GM18858 (cell line): ENCODE data around the gene MCAT.

Source experiments
- ATAC-seq: cut with Tn5 transposase; IDR thresholded peaks from one replicate; pipeline ENCODE4 v1.9.1; 2021; ENCODE audit not compliant: unreplicated experiment

The MCAT gene

DNA sequence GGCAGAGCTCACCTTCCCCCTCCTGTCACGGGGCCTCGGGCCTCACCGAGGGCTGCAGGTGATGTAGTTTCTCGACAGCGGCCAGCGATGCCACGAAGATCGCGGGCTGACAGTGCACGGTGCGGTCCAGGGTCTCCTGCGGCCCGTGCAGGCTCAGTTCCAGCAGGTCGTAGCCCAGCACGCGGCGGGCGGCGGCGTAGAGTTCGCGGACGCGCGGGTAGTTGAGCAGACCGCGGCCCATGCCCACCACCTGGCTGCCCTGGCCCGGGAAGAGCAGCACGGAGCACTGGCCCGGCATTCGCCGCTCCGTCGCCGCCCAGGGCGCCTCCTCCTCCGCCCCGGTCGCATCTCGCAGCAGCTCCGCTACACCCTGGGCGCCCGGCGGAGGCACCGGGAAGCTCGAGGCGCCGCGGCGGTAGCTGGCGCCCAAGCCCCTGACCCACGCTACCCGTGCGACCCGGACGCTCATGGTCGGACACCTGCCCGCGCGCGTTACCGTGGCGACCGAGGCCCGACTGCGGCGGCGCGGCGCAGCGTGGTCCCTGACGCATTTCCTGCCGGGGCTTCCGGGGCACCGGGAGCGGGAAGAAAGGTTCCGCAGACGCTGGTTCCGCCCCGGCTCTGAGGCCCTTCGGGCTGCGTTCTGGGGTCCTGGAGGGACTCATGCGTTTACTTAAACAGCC is at the start of gene MCAT:
TSS of gene MCAT (minus strand) at position 519 of the 683 bp plus-strand sequence. CDS start at position 469, 50 bp downstream.
- ATAC-seq = no peak

GRCh38 chr22:43191831-43192230 is 48.6 kb upstream of the MCAT start:
- no peak for ATAC-seq

DNA sequence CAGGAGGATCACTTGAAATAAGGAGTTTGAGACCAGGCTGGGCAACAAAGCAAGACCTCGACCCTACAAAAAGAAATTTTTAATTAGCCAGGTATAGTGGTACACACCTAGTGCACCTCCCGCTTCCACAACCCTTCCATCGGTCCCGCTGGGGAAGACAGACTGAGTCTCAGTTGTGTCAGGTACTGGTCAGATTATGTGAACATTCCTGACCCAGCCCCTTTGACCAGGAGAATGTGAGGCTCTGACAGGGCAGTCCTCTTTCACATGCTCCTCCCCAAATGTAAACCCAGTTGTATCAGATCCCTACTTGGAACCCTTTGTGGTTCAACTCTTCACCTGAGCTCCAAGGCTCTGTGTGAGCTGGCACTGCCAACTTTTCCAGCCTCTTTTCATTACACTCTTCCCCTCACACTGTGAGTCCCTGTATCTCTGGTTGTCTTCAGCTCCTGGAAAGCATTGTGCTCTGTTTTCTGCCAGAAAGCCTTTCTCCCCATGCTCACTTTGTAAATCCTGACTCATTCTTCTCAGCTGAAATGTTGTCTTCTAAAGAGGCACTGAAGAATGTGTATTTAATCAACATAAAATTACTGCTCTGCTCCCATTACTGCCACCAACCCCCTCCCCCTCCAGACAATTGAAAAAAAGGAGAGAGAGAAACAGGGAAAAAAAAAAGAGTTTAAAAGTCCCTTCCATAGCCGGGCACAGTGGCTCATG is 45.8 kb upstream of the MCAT start:
- ATAC-seq = no peak

- ATAC-seq = peak; percentile 61
Observed at GRCh38 chr22:43187171-43188099, 44.2 kb upstream of the MCAT start.

DNA sequence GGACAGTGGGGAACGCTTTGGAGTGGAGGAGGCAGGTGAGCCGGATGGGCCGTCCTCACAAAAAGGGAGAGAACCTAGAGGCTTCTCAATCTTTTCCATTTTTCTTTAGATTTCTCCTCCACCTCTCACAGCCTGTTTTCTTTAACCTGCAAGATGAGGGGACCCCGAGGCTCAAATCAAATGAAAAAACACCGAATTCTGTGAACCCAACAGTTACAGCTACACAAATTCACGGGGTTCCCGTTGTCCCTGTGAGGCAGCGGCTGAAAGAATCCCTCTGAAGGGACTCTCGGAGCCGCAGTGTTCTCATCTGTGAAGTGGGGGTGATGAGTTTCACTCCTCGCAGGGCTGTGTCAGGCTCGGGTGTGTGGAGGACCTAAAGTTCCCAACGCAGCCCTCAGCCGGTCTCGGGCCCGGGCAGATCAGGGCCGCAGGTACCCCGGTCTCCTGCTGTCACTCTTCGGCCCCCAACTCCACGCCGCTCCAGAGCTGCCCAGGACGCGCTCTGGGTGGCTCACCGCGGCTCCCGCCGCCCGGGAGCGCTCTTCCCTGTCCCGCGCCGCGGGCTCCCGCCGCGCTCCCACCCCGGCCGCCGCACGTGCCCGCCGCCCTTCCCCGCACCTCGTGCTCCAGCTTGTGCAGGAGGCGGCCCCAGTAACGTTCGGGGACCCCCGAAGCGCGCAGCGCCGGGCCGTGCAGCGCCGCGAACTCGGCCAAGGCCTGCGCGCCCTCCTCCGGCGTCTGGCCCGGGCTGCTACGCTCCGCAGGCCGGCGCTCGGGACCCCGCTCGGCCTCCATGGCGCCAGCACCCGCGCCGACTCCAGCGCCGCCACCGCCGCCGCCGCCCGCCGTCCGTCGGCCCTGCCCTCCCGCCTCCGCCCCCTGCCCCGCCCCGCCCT is 43.3 kb upstream of the MCAT start, which contains the start of gene TTLL12:
TSS of gene TTLL12 (minus strand) at position 863 of the 899 bp plus-strand sequence. CDS start at position 798, 65 bp downstream.
- ATAC-seq = peak; percentile 30

- no peak for ATAC-seq
Observed at GRCh38 chr22:43185860-43186261, 42.7 kb upstream of the MCAT start.

GRCh38 chr22:43183496-43184277 is 40.5 kb upstream of the MCAT start:
- ATAC-seq = no peak

DNA sequence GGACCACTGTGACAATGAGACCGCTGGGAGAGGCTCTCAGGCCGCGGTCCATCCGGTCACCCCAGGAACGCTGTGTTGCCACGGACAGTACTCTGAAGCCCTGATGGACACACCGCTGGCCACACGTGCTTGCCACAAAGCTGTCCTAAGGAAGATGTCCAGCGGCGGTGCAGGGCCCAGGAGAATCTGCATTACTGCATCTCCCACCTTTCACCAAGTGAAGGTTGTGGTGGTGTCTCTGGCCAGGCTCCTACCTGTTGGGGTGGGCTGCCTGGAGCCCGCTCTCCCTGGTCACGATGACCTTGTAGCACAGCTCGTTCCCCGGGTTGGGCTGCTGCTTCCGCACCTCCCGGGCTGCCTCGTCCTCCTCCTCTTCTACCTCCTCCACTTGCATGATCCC is 39.5 kb upstream of the MCAT start:
- no peak for ATAC-seq

GRCh38 chr22:43182118-43182517 is 38.9 kb upstream of the MCAT start:
- no peak for ATAC-seq

DNA sequence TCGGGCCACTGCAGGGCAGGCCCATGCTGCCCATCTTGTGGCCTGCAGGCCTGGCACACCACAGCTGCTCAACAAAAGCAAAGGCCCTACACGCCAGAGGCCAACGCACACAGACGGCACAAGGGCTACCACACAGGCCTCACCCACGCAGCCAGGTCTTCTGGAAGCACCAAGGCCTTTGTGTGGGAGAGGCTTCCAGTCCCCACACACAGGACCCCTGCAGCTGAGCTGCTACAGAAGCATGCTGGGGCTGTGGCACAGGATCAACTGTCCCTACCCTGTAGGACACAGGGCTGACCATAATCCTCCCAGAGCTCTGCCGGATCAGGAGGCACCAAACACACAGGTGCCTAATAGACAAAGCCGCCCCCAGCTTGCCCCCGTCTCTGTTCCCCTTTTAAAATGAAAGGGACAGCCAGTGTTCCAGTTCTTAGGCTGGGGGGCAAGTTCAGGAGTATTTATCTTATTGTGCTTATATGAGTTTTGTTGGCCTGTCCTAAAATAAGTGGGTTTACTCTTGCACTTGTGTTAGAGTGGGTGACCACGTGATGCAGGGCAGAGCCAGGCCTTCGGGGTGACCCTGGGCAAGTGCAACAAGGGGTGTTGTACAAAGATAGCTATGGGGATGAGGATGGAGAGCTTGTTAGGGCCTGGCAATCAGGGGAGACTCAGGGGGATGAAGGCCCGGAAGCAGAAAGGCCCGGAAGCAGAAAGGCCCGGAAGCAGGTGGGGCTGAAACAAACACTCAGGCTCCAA is 38.3 kb upstream of the MCAT start:
- ATAC-seq = no peak

DNA sequence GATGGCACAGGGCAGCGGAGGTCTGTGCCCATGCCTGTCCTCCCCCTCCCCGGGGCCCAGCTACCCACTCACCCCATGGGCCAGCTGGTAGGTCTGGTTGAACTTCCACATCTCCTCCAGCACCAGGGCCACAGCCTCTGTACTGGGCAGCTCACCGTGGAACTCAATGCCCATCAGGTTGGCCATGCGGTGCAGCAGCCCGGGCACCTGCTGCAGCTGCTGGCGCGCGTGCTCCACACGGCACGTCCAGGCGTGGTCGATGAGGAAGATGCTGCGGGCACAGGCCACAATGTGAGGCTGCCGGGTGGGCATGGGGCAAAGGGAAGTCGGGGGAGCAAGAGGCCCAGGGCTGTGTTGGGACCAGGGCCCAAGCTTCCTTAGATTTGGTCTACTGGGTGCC is 37.5 kb upstream of the MCAT start:
- ATAC-seq = no peak

- ATAC-seq = no peak
Observed at GRCh38 chr22:43179911-43180195, 36.7 kb upstream of the MCAT start.

DNA sequence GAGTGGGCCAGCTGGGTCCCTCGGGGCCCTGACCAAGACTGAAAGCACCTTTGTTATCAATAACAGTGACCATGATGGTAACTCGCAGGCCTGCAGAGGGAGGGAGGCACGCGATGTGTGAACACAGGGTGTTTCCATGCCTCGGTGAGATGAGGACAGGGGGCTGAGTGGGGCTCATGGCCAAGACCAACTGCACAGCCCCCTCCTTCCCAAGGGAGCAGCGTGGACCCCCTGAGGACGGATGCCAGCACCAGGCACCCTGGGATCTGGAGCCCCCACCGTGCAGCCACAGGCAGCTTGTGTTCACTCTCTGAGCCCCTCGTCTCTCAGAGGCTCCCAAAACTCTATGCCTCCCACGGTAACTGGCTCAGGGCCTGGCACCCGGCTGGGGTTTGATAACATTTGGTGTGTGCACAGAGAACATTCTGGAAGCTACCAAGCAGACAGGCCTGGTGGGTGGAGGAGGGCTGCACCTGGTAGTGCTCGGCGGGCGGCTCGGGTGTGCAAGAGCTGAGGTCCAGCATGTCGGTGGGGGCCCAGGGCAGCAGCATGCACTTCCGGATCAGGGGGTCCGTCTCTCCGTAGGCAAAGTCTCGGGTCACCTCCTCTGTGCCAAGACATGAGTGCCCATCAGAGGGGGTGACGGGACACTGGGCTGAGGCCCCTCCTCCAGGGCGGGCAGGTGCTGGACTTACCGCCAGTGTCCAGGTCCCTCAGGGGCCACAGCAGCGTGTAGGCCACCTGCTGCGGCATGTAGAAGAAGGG is 36.1 kb upstream of the MCAT start:
- ATAC-seq = no peak

- no peak for ATAC-seq
Observed at GRCh38 chr22:43177479-43177878, 34.3 kb upstream of the MCAT start.

- ATAC-seq = no peak
Observed at GRCh38 chr22:43176090-43176489, 32.9 kb upstream of the MCAT start.

GRCh38 chr22:43174941-43175531 is 31.8 kb upstream of the MCAT start:
- no peak for ATAC-seq

GRCh38 chr22:43173976-43174720 is 30.9 kb upstream of the MCAT start:
- ATAC-seq = no peak
